ENCODE data around the gene DLG2.

DNA sequence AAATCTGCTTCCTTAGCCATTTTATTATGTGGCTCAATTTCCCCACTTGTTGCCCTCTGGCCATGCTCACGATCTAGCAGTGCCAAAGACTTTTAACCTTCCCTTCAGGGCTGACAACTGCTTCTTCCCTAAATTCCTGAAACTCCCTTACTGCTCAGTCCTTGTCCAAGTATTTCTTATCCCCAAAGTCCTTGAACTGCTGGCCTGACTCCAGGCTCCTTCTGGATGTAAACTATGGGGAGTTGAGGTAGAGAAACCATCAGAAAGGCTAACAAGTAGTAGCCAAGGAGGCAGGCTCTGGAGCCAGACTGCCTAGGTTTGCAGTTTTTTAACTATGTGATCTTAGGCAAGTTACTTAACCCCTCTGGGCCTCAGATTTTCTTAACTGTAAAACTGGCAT is 2082.3 kb downstream of the DLG2 start:
- TF ChIP-seq, protein P1, sequence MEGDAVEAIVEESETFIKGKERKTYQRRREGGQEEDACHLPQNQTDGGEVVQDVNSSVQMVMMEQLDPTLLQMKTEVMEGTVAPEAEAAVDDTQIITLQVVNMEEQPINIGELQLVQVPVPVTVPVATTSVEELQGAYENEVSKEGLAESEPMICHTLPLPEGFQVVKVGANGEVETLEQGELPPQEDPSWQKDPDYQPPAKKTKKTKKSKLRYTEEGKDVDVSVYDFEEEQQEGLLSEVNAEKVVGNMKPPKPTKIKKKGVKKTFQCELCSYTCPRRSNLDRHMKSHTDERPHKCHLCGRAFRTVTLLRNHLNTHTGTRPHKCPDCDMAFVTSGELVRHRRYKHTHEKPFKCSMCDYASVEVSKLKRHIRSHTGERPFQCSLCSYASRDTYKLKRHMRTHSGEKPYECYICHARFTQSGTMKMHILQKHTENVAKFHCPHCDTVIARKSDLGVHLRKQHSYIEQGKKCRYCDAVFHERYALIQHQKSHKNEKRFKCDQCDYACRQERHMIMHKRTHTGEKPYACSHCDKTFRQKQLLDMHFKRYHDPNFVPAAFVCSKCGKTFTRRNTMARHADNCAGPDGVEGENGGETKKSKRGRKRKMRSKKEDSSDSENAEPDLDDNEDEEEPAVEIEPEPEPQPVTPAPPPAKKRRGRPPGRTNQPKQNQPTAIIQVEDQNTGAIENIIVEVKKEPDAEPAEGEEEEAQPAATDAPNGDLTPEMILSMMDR (conservative IDR thresholded peaks at IDR 0.05 in 1 of 2, IDR thresholded peaks at IDR 0.05 in 1 of 2; ENCODE audit: extremely low read depth in 1 of 2, insufficient read depth in 1 of 2, low read depth in 1 of 2, low read length in 2 of 2) = no peak
- TF ChIP-seq EZH2 (IDR thresholded peaks at IDR 0.05; ENCODE audit: borderline replicate concordance, low read length) = no peak
